SK-N-SH treated with all-trans-retinoic acid at 6 μM for 48 hours (cell line): ENCODE data around the gene SMIM13.

ENCODE experiments used
- ATAC-seq: fragments of 200-7000 bp; cut with Tn5 transposase; 3 replicates; pipeline ENCODE4 v1.9.1; 2020; ENCODE audit warnings: mild to moderate bottlenecking, moderate library complexity
- ARNTL ChIP-seq: fragments of 450-650 bp; formaldehyde crosslinking; IDR thresholded peaks from 2 replicates; pipeline ENCODE4 v1.5.0; 2020; ENCODE audit warnings: low read depth, mild to moderate bottlenecking, moderate library complexity, borderline replicate concordance
- CSDC2 ChIP-seq: fragments of 250-450 bp; sonication (Bioruptor Pico); IDR thresholded peaks from 2 replicates; pipeline ENCODE4 v1.5.0; 2020; ENCODE audit warnings: mild to moderate bottlenecking, moderate library complexity
- CSRNP3 ChIP-seq: fragments of 250-450 bp; sonication (Bioruptor Pico); IDR thresholded peaks from 2 replicates; pipeline ENCODE4 v1.5.1; 2021; ENCODE audit warnings: mild to moderate bottlenecking, moderate library complexity
- ESRRG ChIP-seq: fragments of 250-450 bp; sonication (Bioruptor Pico); IDR thresholded peaks from 2 replicates; pipeline ENCODE4 v1.6.1; 2021; ENCODE audit warnings: mild to moderate bottlenecking
- GLIS3 ChIP-seq: fragments of 250-450 bp; sonication (Bioruptor Pico); IDR thresholded peaks from 2 replicates; pipeline ENCODE4 v1.5.0; 2020; ENCODE audit warnings: mild to moderate bottlenecking, moderate library complexity
- ISL1 ChIP-seq: fragments of 250-450 bp; sonication (Bioruptor Pico); IDR thresholded peaks from 2 replicates; pipeline ENCODE4 v2.1.2; 2022; ENCODE audit warnings: mild to moderate bottlenecking, moderate library complexity
- OSR1 ChIP-seq: fragments of 250-450 bp; sonication (Bioruptor Pico); IDR thresholded peaks from 2 replicates; pipeline ENCODE4 v1.8.0; 2022; ENCODE audit warnings: moderate library complexity, mild to moderate bottlenecking, inconsistent platforms
- PATZ1 ChIP-seq: fragments of 250-450 bp; sonication (Bioruptor Pico); IDR thresholded peaks from 2 replicates; pipeline ENCODE4 v1.8.0; 2020; ENCODE audit warnings: mild to moderate bottlenecking, moderate library complexity, borderline replicate concordance
- POU6F1 ChIP-seq: fragments of 250-450 bp; sonication (Bioruptor Pico); IDR thresholded peaks from 2 replicates; pipeline ENCODE4 v1.8.0; 2021; ENCODE audit warnings: low read depth, mild to moderate bottlenecking, moderate library complexity, borderline replicate concordance
- TCF4 ChIP-seq: fragments of 250-450 bp; sonication (Bioruptor Pico); IDR thresholded peaks from 2 replicates; pipeline ENCODE4 v1.8.0; 2021; ENCODE audit warnings: mild to moderate bottlenecking, moderate library complexity, borderline replicate concordance
- TSHZ2 ChIP-seq: fragments of 250-450 bp; sonication (Bioruptor Pico); IDR thresholded peaks from 2 replicates; pipeline ENCODE4 v1.5.0; 2020; ENCODE audit warnings: mild to moderate bottlenecking, moderate library complexity
- ZC3H10 ChIP-seq: fragments of 250-450 bp; sonication (Bioruptor Pico); IDR thresholded peaks from 2 replicates; pipeline ENCODE4 v1.5.1; 2021; ENCODE audit warnings: mild to moderate bottlenecking, moderate library complexity
- ZFP3 ChIP-seq: fragments of 250-450 bp; sonication (Bioruptor Pico); IDR thresholded peaks from 2 replicates; pipeline ENCODE4 v1.5.0; 2020; ENCODE audit warnings: mild to moderate bottlenecking, moderate library complexity
- ZFP30 ChIP-seq: fragments of 450-650 bp; formaldehyde crosslinking; IDR thresholded peaks from 2 replicates; pipeline ENCODE4 v1.5.0; 2022; ENCODE audit warnings: mild to moderate bottlenecking, moderate library complexity
- ZNF565 ChIP-seq: fragments of 450-650 bp; formaldehyde crosslinking; conservative IDR thresholded peaks from 2 replicates; pipeline ENCODE4 v1.5.0; 2020; ENCODE audit warnings: low read depth, mild to moderate bottlenecking, moderate library complexity
- ZNF70 ChIP-seq: fragments of 450-650 bp; formaldehyde crosslinking; IDR thresholded peaks from 2 replicates; pipeline ENCODE4 v1.5.0; 2020; ENCODE audit warnings: mild to moderate bottlenecking, moderate library complexity
- ZNF8 ChIP-seq: fragments of 450-650 bp; formaldehyde crosslinking; IDR thresholded peaks from 2 replicates; pipeline ENCODE4 v1.5.0; 2020; ENCODE audit warnings: mild to moderate bottlenecking, moderate library complexity

SMIM13 gene

GRCh38 chr6:11098004-11098403 lies 4.4 kb downstream of the SMIM13 start:
- TF ChIP-seq GLIS3 (CRISPR knock-in tag) (no peak), ZC3H10 (CRISPR knock-in tag) (no peak), ARNTL (no peak), ISL1 (no peak)
- TF ChIP-seq, all 23 proteins: peak for 0
- ATAC-seq = no peak

GRCh38 chr6:11101417-11101816 lies 7.8 kb downstream of the SMIM13 start:
- TF ChIP-seq TSHZ2 (CRISPR knock-in tag) (no peak), GLIS3 (CRISPR knock-in tag) (no peak), ZNF565 (CRISPR knock-in tag) (no peak), ESRRG (no peak), ISL1 (no peak), OSR1 (CRISPR knock-in tag) (no peak)
- ATAC-seq = no peak

GRCh38 chr6:11103065-11103464 lies 9.4 kb downstream of the SMIM13 start:
- ATAC-seq = no peak
- TF ChIP-seq CSDC2 (CRISPR knock-in tag) (no peak), ARNTL (no peak), ZNF8 (CRISPR knock-in tag) (no peak), ZC3H10 (CRISPR knock-in tag) (no peak), TSHZ2 (CRISPR knock-in tag) (no peak), ISL1 (no peak), ESRRG (no peak), ZFP30 (CRISPR knock-in tag) (no peak), TCF4 (CRISPR knock-in tag) (no peak), ZNF70 (CRISPR knock-in tag) (no peak)

GRCh38 chr6:11108726-11109125 lies 15.1 kb downstream of the SMIM13 start:
- no peak for ATAC-seq
- TF ChIP-seq PATZ1 (CRISPR knock-in tag) (no peak), CSRNP3 (CRISPR knock-in tag) (no peak), ZNF70 (CRISPR knock-in tag) (no peak), ZFP3 (CRISPR knock-in tag) (no peak), ZNF8 (CRISPR knock-in tag) (no peak), TSHZ2 (CRISPR knock-in tag) (no peak), POU6F1 (CRISPR knock-in tag) (no peak), ESRRG (no peak), ISL1 (no peak)
